Measurements from ENCODE around the gene ARID1A. TPM values are rescaled to one million over a fixed set of nuclear protein-coding genes. Genes with fewer than 3 reads are reported as not detected.

ARID1A gene
- total and polyA plus RNA-seq, 2 donors (not counting 3 experiments of a cell fraction or from before 2014, with no cell fraction given): 36.9 to 77.2 TPM

- H3K27ac ChIP-seq (ENCODE audit: insufficient read depth, low read depth, low read length): no peak overlapping the region
- POLR2A ChIA-PET: interaction anchor here (1.1 kb wide), 1 partner anchor 99 kb away, joined by 4 read pairs; no protein-coding TSS in a partner anchor
- BruUV-seq (replicated peaks): no TSS peak
- no peak overlapping the region for H2AFZ ChIP-seq (ENCODE audit: low read depth, low read length)
- H3K36me3 ChIP-seq (ENCODE audit: control insufficient read depth in 2 of 2, extremely low read depth in 1 of 2, insufficient read depth in 2 of 2, low read length in 2 of 2): peaks cover 0 to 8% of the 10 kb centered on the region in 2 experiments
- H3K9me1 ChIP-seq (replicated peaks; ENCODE audit: control insufficient read depth, extremely low read depth, insufficient read depth, low read length): no peaks in the 10 kb centered on the region
- no peaks in the 10 kb centered on the region for H3K79me2 ChIP-seq (ENCODE audit: control insufficient read depth, insufficient read depth, low read length)
- H4K20me1 ChIP-seq (replicated peaks; ENCODE audit: control insufficient read depth, extremely low read depth, insufficient read depth, low read length): no peaks in the 10 kb centered on the region
- H3K9me3 ChIP-seq (replicated peaks; ENCODE audit: control insufficient read depth, insufficient read depth, low read length): no peaks in the 10 kb centered on the region
- dilution Hi-C loops (cut with MboI; ENCODE audit: extremely low pct_ligation_motif_present, low sequenced_read_pairs) (no loop called here), intact Hi-C loops (cut with micrococcal nuclease) (no loop called here)
- CTCF ChIA-PET: interaction anchor here (4.1 to 9.4 kb wide), 5 partner anchors 9 to 187 kb away, joined by 40 to 428 read pairs (median 78); partner anchors contain the start of gene ARID1A
- FAIRE-seq: no peak
- H3K4me2 ChIP-seq (ENCODE audit: insufficient read depth, low read length): no peak overlapping the region
- no peak overlapping the region for H3K9ac ChIP-seq (replicated peaks; ENCODE audit: extremely low read depth, insufficient read depth, low read length)
- no peaks in the 10 kb centered on the region for H3K27me3 ChIP-seq (ENCODE audit: control insufficient read depth in 2 of 2, insufficient read depth in 2 of 2, low read length in 2 of 2)
- H3K4me3 ChIP-seq (replicated peaks in 1 of 3; ENCODE audit: insufficient read depth in 1 of 3, low read depth in 1 of 3, low read length in 3 of 3): no peak overlapping the region
- no peak for TF ChIP-seq MYC (IDR thresholded peaks at IDR 0.05; ENCODE audit: low read depth, low read length)
- TF ChIP-seq MAX (IDR thresholded peaks at IDR 0.05; ENCODE audit: insufficient read depth, insufficient read length): no peak
- no peak for TF ChIP-seq POLR2A (IDR thresholded peaks at IDR 0.05; ENCODE audit: low read depth, low read length)
- TF ChIP-seq CTCF (IDR thresholded peaks at IDR 0.05; ENCODE audit: extremely low read depth in 1 of 2, insufficient read depth in 1 of 2, low read depth in 1 of 2, low read length in 2 of 2): no peak
- no peak for TF ChIP-seq GATA2 (IDR thresholded peaks at IDR 0.05; ENCODE audit: insufficient read depth, insufficient read length, low read depth, low read length)
- no peak for TF ChIP-seq JUN (IDR thresholded peaks at IDR 0.05; ENCODE audit: borderline replicate concordance, insufficient read depth, insufficient read length, low read depth)
- TF ChIP-seq POLR2AphosphoS5 (IDR thresholded peaks at IDR 0.05; ENCODE audit: insufficient read depth, low read depth, low read length): no peak
- TF ChIP-seq FOS (IDR thresholded peaks at IDR 0.05; ENCODE audit: borderline replicate concordance, insufficient read depth, low read length): no peak
- DNase-seq (ENCODE audit: low read depth, low spot score): no peak
- peaks cover 26% of the 10 kb centered on the region for H3K4me1 ChIP-seq (ENCODE audit: control insufficient read depth, extremely low read depth, insufficient read depth, low read length)
Measured at GRCh38 chr1:26791148-26791547, 95.3 kb downstream of the ARID1A start.
